ENCODE results near the gene RFFL. TPM values are rescaled to one million over a fixed set of nuclear protein-coding genes. Genes with fewer than 3 reads are reported as not detected.

The RFFL gene
- total RNA-seq, 2 donors from 2014 or later: 14.5 to 19.0 TPM

Other genes with a start within 250 kb of the RFFL start
- gene CCT6B, start 102.2 kb downstream of the RFFL start, total RNA-seq: 1 to 10 TPM; 1.2 to 2.3 TPM
- 10 to 100 TPM in 1 of 2 donors, 1 to 10 TPM in 1; 9.2 to 10.2 TPM for gene ZNF830, start 102.2 kb downstream of the RFFL start, total RNA-seq
- gene LIG3, start 83.2 kb downstream of the RFFL start, total RNA-seq: 10 to 100 TPM; 14.3 to 23.0 TPM
- 1 to 10 TPM; 4.7 to 9.2 TPM for gene RAD51D, start 56.2 kb upstream of the RFFL start, total RNA-seq
- gene FNDC8, start 57.9 kb upstream of the RFFL start, total RNA-seq: not detected
- 1 to 10 TPM; 5.5 to 6.7 TPM for gene NLE1, start 78.6 kb upstream of the RFFL start, total RNA-seq
- gene UNC45B, start 84.1 kb upstream of the RFFL start, total RNA-seq: 100 to 1,000 TPM; 120 to 133 TPM
- not detected for gene SLC35G3, start 130.7 kb upstream of the RFFL start, total RNA-seq
- gene SLFN5, start 179.4 kb upstream of the RFFL start, total RNA-seq: 10 to 100 TPM; 15.8 to 27.4 TPM